B cell (primary cell): Measurements from ENCODE around the gene ABHD14A. TPM values are rescaled to one million over a fixed set of nuclear protein-coding genes. Genes with fewer than 3 reads are reported as not detected.

Source experiments
- ATAC-seq: fragments of 200-7000 bp; cut with Tn5 transposase; one replicate; pipeline ENCODE4 v1.10.0; 2021; ENCODE audit warnings: low read depth, mild to moderate bottlenecking, moderate number of reproducible peaks, moderate library complexity
- CTCF ChIA-PET: fragments of 350-600 bp; sonication (Branson Sonifier 250); formaldehyde crosslinking; loops from one replicate; lab custom pipeline; 2021; ENCODE audit warnings: antibody characterized with exemption, inconsistent platforms; lab: Charles Lee
- POLR2A ChIA-PET: fragments of 350-600 bp; sonication (Branson Sonifier 250); formaldehyde crosslinking; loops from one replicate; lab custom pipeline; 2021; ENCODE audit warnings: antibody characterized with exemption; lab: Charles Lee
- DNase-seq: peaks from one replicate; pipeline ENCODE4 v3.0.0; 2013
- H2AFZ ChIP-seq: 2 replicates; pipeline ENCODE4 v1.6.1; 2012; ENCODE audit warnings: mild to moderate bottlenecking, low read depth, low read length; ENCODE audit not compliant: insufficient read depth, poor library complexity, severe bottlenecking
- H3K27ac ChIP-seq, 2 donors: 1 replicate in 1 of 2; 2 replicates in 1 of 2; pipeline ENCODE4 v1.5.1; 2012 to 2013; ENCODE audit warnings: low read length in 2 of 2, mild to moderate bottlenecking in 2 of 2, moderate library complexity in 1 of 2
- H3K27me3 ChIP-seq, 4 experiments: fragments of 200-600 bp in 1 of 4; sonication (generic) in 1 of 4; replicated peaks in 1 of 4; 1 replicate in 2 of 4; 2 replicates in 2 of 4; pipeline versions ENCODE4 v1.6.1 to v1.7.0; 2013 to 2016; ENCODE audit warnings: low read length in 3 of 4, mild to moderate bottlenecking in 2 of 4, mixed read lengths in 1 of 4, moderate library complexity in 1 of 4; ENCODE audit not compliant: insufficient read depth in 4 of 4, control insufficient read depth in 3 of 4; ENCODE audit errors: control extremely low read depth in 1 of 4
- H3K36me3 ChIP-seq, 2 experiments: replicated peaks in 1 of 2; 1 replicate in 1 of 2; 2 replicates in 1 of 2; pipeline versions ENCODE4 v1.6.1 to v1.7.1; 2013; ENCODE audit warnings: low read length in 1 of 2; ENCODE audit not compliant: insufficient read depth in 2 of 2, control insufficient read depth in 1 of 2; ENCODE audit errors: control extremely low read depth in 1 of 2, extremely low read depth in 1 of 2
- H3K4me1 ChIP-seq, 2 donors: fragments of 200-600 bp in 1 of 2; sonication (generic) in 1 of 2; 1 replicate in 1 of 2; 2 replicates in 1 of 2; pipeline versions ENCODE4 v1.5.1 to v1.6.1; 2013 to 2017; ENCODE audit warnings: low read length in 2 of 2; ENCODE audit not compliant: control insufficient read depth in 2 of 2, insufficient read depth in 2 of 2
- H3K4me2 ChIP-seq: replicated peaks from 2 replicates; pipeline ENCODE3; 2012; ENCODE audit warnings: mild to moderate bottlenecking, low read depth, low read length; ENCODE audit not compliant: poor library complexity, severe bottlenecking
- H3K4me3 ChIP-seq, 5 experiments: fragments of 200-600 bp in 1 of 5; sonication (generic) in 1 of 5; 1 replicate in 3 of 5; 2 replicates in 2 of 5; pipeline versions ENCODE4 v1.5.1 to v1.7.0; 2011 to 2016; ENCODE audit warnings: low read length in 4 of 5, mild to moderate bottlenecking in 4 of 5, low read depth in 2 of 5, control low read depth in 1 of 5, moderate library complexity in 1 of 5; ENCODE audit not compliant: insufficient read depth in 1 of 5; ENCODE audit errors: control extremely low read depth in 1 of 5, extremely low read depth in 1 of 5
- H3K79me2 ChIP-seq: fragments of 200-600 bp; sonication (generic); one replicate; pipeline ENCODE4 v1.6.0; 2016; ENCODE audit warnings: low read length; ENCODE audit not compliant: control insufficient read depth, insufficient read depth
- H3K9ac ChIP-seq: fragments of 200-600 bp; sonication (generic); 2 replicates; pipeline ENCODE4 v1.6.1; 2017; ENCODE audit warnings: mild to moderate bottlenecking, low read length, moderate library complexity
- H3K9me3 ChIP-seq, 3 donors: one replicate each; pipeline versions ENCODE4 v1.6.1 to v1.7.1; 2013; ENCODE audit warnings: low read length in 2 of 3; ENCODE audit not compliant: control insufficient read depth in 2 of 3, insufficient read depth in 1 of 3; ENCODE audit errors: control extremely low read depth in 1 of 3
- H4K20me1 ChIP-seq: 2 replicates; pipeline ENCODE4 v1.6.0; 2012; ENCODE audit warnings: mild to moderate bottlenecking, low read length; ENCODE audit not compliant: insufficient read depth, control insufficient read depth, poor library complexity, severe bottlenecking
- H3K27ac Mint-ChIP-seq: one replicate; pipeline ENCODE4 v1.8.0; 2021; ENCODE audit warnings: mixed read lengths
- H3K27me3 Mint-ChIP-seq: one replicate; pipeline ENCODE4 v1.8.0; 2021; ENCODE audit warnings: mixed read lengths
- H3K4me1 Mint-ChIP-seq: one replicate; pipeline ENCODE4 v1.8.0; 2021; ENCODE audit warnings: mixed read lengths
- H3K4me3 Mint-ChIP-seq: one replicate; pipeline ENCODE4 v1.8.0; 2021; ENCODE audit warnings: mixed read lengths
- H3K9me3 Mint-ChIP-seq: one replicate; pipeline ENCODE4 v1.8.0; 2022; ENCODE audit warnings: mixed read lengths; ENCODE audit not compliant: insufficient read depth
- EZH2 ChIP-seq: IDR thresholded peaks from 2 replicates; pipeline ENCODE4 v1.6.1; 2012; ENCODE audit warnings: borderline replicate concordance, low read depth, mild to moderate bottlenecking, moderate library complexity, low read length; ENCODE audit not compliant: insufficient read depth, poor library complexity, severe bottlenecking
- WGBS: methylation state at CpG from one replicate; pipeline ENCODE4 v1.1.5; 2013; ENCODE audit warnings: missing lambda C conversion rate; ENCODE audit not compliant: insufficient coverage; 5-methylcytosine and 5-hydroxymethylcytosine counted together
- intact Hi-C: fragments of 100-400 bp; cut with micrococcal nuclease; formaldehyde crosslinking; loops from one replicate; pipeline ENCODE4 v1.10.0; 2022
- polyA plus RNA-seq: library from polyadenylated mRNA; depleted of rRNA; stranded (reverse); fragments of >200 nt; gene quantifications from 2 replicates; pipeline ENCODE4 v1.2.3, GENCODE V29; 2012
- total RNA-seq, 2 donors: library from RNA; stranded (reverse); fragments of 120-200 nt in 1 of 2; gene quantifications; 1 replicate in 1 of 2; 2 replicates in 1 of 2; pipeline versions ENCODE4 v1.2.3 to v1.2.4, GENCODE V29; 2013 to 2022
- TF ChIP-seq, protein P1 (sequence below): fragments of 200-600 bp; IDR thresholded peaks from one replicate; pipeline ENCODE4 v1.8.0; 2022; ENCODE audit warnings: antibody characterized with exemption, mild to moderate bottlenecking

ABHD14A gene
- total and polyA plus RNA-seq, 2 donors (not counting 1 experiment from before 2014, with no cell fraction given): 11.9 to 28.8 TPM

- Histone ChIP-seq H4K20me1 (no peaks in the 10 kb centered on the region), H3K27ac (no peak overlapping the region), H3K36me3 (no peaks in the 10 kb centered on the region), H3K79me2 (peaks cover 4% of the 10 kb centered on the region), H3K27me3 (no peaks in the 10 kb centered on the region), H3K9me3 (no peaks in the 10 kb centered on the region), H3K4me3 (no peak overlapping the region), H3K9ac (no peak overlapping the region), H3K4me2 (no peak overlapping the region), H2AFZ (no peak overlapping the region), H3K4me1 (peaks cover 6 to 20% of the 10 kb centered on the region in 2 donors)
- ATAC-seq (no peak), DNase-seq (no peak)
- 100% methylated on average over 2 of the region's 4 CpGs for WGBS
- POLR2A ChIA-PET: no interaction called here
- Mint-ChIP-seq H3K27me3 (no peaks in the 10 kb centered on the region), H3K4me1 (peaks cover 19% of the 10 kb centered on the region), H3K27ac (no peak overlapping the region), H3K9me3 (no peaks in the 10 kb centered on the region), H3K4me3 (no peak overlapping the region)
- intact Hi-C loops: no loop called here
- CTCF ChIA-PET: interaction anchor here (2.1 kb wide), 1 partner anchor 9 kb away, joined by 8 read pairs; the partner anchor contains the start of gene ABHD14B
- TF ChIP-seq, protein P1, sequence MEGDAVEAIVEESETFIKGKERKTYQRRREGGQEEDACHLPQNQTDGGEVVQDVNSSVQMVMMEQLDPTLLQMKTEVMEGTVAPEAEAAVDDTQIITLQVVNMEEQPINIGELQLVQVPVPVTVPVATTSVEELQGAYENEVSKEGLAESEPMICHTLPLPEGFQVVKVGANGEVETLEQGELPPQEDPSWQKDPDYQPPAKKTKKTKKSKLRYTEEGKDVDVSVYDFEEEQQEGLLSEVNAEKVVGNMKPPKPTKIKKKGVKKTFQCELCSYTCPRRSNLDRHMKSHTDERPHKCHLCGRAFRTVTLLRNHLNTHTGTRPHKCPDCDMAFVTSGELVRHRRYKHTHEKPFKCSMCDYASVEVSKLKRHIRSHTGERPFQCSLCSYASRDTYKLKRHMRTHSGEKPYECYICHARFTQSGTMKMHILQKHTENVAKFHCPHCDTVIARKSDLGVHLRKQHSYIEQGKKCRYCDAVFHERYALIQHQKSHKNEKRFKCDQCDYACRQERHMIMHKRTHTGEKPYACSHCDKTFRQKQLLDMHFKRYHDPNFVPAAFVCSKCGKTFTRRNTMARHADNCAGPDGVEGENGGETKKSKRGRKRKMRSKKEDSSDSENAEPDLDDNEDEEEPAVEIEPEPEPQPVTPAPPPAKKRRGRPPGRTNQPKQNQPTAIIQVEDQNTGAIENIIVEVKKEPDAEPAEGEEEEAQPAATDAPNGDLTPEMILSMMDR: no peak
- no peak for TF ChIP-seq EZH2
Observed at GRCh38 chr3:51964521-51964920, 10.3 kb upstream of the ABHD14A start.

- H3K79me2 ChIP-seq: peaks cover 4% of the 10 kb centered on the region
- H3K27me3 Mint-ChIP-seq: no peaks in the 10 kb centered on the region
- 100% methylated on average over 1 of the region's 2 CpGs for WGBS
- intact Hi-C loops: no loop called here
- no peak for TF ChIP-seq EZH2
- TF ChIP-seq, protein P1: no peak
- no peak overlapping the region for H2AFZ ChIP-seq
- H3K4me2 ChIP-seq: peak overlapping the region; percentile 99
- H3K9me3 ChIP-seq: no peaks in the 10 kb centered on the region
- ATAC-seq (no peak), DNase-seq (no peak)
- ChIA-PET POLR2A (no interaction called here), CTCF (interaction anchor here (0.6 to 2.1 kb wide), 2 partner anchors 8 to 16 kb away, joined by 3 to 8 read pairs; partner anchors contain the start of gene ABHD14B)
- no peak overlapping the region for H3K9ac ChIP-seq
- H3K27ac Mint-ChIP-seq: no peak overlapping the region
- H3K4me3 ChIP-seq: no peak overlapping the region
- no peaks in the 10 kb centered on the region for H3K9me3 Mint-ChIP-seq
- peaks cover 6 to 20% of the 10 kb centered on the region in 2 donors for H3K4me1 ChIP-seq
- peaks cover 21% of the 10 kb centered on the region for H3K4me1 Mint-ChIP-seq
- no peaks in the 10 kb centered on the region for H3K27me3 ChIP-seq
- H3K27ac ChIP-seq: no peak overlapping the region
- H3K4me3 Mint-ChIP-seq: peak overlapping the region; percentile 87
- no peaks in the 10 kb centered on the region for H4K20me1 ChIP-seq
- H3K36me3 ChIP-seq: no peaks in the 10 kb centered on the region
Observed at GRCh38 chr3:51966016-51966415, 8.8 kb upstream of the ABHD14A start.
